NCI-H146 treated with DMSO at 0.1 percent for 48 hours (cell line): Measurements from ENCODE around the gene CFAP46.
"Not testable (repeated sequence)": the region's sequence is repeated elsewhere in the genome, so short reads cannot be mapped to it uniquely, and the experiment has no call there.

Experiments
- DNase-seq: peaks from one replicate; lab custom pipeline; 2025; ENCODE audit not compliant: unreplicated experiment; lab: John Stamatoyannopoulos, UW

The CFAP46 gene

DNA sequence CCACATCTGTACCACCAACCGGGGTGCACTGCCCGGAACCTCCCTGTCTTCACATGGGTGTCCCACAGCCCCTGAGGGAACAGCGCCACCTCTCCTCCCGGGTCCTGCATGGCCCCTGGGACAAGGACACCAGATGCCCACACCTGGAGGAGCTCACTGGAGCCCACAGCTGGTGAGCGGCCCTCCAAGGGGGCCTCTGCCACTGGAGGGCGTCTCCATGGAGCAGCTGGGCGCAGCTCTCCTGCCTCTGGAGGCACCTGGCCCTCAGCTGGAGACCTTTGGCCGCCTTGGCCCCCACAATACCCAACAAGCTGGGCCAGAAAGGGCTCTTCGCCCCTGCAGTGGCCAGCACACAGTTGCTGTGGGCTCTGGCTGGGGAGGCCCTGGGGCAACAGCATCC is 149.2 kb downstream of the CFAP46 start:
- DNase-seq: no peak

DNA sequence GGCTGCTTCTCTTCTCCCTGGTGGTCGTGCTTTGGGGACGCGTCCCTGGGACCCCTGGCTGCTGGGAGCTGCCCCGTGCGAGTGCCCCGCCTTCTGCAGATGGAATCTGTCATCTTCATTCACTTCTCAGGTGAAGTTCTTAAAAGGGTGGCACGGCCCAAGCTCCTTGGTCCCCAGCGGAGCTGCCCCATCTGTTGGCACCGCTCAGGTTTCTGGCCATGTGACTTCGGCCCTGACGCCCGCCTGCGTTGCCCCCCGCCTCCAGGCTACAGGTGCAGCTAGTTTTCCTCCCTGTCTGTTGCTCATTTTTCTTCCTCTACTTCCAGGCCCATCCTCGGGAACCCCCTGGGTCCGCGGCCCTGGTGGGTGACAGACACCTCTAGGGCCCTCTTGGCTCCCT is 149.6 kb downstream of the CFAP46 start:
- DNase-seq: no peak

DNA sequence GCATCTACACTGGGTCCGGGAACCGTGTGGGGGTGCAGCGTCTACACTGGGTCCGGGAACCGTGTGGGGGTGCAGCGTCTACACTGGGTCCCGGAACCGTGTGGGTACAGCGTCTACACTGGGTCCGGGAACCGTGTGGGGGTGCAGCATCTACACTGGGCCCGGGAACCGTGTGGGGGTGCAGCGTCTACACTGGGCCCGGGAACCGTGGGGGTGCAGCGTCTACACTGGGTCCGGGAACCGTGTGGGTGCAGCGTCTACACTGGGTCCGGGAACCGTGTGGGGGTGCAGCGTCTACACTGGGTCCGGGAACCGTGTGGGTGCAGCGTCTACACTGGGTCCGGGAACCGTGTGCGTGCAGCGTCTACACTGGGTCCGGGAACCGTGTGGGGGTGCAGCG is 150.3 kb downstream of the CFAP46 start:
- DNase-seq: not testable (repeated sequence)

DNA sequence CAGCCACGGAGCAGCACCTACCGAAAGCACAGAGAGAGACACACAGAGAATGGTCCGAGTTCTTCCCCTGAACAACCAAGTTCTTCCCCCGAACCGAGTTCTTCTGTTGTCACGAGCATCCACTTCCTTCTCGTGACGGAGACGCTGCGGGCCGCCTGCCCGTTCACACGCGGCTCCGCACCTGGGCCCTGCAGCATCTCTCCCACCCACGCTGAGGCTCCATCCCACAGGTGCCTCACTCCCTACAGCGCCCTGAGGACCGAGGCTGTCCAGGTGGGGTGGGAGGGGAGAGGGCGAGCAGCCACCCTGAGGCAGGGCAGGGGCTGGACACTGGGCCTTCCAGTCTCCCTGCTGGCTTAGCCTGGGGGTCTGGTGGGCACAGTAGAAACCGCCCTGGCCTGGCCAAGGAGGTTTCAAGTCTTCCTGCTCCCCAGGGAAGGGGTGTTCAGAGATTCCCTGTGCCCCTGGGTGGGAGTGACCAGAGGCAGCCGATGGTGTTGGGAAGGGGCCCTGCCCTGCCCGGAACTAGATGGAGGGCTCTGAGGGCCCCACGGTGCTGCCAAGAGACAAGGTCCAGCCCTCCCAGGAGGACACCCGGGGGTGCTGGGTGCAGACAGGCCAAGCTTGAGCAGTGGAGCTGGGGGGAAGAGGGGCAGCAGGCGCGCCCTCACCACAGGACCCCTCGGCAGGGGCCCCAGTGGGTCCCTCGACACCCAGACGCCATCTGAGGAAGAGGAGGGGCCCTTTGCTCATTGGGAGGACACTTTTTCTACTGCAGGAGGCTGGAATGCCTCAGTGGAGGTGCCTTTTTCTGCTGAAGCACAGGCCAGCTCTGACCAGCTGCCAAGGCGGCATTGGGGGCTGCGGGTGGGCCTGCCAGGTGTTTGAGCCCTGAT is 151.2 kb downstream of the CFAP46 start:
- DNase-seq: no peak

DNA sequence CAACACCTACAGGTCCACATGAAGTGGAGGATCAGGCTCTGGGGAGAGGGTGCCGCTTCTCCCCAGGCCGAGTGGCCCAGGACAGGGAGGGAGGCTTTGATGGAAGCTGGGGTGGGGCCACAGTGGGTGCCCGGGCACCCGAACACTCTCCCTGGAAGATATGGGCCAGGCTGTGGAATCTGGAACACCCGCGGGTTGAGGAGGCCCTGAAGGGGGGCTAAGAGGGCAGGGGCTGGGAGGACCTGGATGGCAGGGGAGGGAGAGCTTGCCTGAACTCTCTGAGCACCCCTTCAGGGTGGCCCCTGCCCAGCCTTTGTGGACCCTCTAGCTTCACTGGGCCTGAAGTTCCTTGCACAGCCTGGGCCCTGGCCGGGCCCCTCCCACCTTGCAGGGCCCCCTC is 151.9 kb downstream of the CFAP46 start:
- no peak for DNase-seq

DNA sequence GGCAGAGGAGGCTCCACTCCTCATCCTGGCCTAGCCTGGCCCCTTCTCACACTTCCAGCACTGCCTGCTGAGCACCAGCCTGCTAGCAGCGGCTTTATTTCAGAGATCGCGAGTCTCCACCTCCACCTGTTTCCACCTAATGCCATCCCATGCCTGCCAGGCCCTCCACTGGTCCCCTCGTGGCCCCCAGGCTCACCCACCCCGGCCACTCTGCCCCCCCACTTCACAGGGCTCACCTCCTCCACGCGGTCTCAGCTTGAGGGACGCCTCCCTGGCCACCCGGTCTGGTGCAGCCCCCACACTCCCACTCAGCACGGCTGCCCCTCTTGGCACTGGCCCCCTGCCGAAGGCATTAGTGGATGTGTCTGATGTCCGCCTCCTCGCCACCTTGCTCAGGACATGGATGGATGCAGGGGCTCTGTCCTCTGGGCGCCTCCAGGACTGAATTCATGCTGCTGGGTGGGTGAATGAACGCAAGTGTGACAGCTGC is 152.7 kb downstream of the CFAP46 start:
- no peak for DNase-seq

DNA sequence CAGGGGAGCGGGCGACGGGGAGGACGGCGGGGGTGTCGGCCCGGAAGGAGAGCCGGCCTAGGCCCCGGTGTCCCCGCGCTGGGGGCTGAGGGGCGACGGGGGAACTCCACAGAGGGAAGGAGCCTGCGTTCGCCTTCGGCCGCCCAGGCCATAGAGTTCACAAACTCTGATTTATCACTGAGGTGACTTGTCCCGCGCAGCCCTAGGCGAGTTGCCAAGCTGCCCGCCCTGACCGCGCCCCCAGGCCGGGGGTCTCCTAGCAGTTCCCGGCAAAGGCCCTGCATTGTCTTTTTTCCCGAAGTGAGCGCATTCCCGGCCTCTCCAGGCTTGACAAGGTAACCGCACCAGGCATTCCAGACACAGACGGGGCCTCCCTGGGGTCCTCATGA is 153.5 kb downstream of the CFAP46 start:
- no peak for DNase-seq

DNA sequence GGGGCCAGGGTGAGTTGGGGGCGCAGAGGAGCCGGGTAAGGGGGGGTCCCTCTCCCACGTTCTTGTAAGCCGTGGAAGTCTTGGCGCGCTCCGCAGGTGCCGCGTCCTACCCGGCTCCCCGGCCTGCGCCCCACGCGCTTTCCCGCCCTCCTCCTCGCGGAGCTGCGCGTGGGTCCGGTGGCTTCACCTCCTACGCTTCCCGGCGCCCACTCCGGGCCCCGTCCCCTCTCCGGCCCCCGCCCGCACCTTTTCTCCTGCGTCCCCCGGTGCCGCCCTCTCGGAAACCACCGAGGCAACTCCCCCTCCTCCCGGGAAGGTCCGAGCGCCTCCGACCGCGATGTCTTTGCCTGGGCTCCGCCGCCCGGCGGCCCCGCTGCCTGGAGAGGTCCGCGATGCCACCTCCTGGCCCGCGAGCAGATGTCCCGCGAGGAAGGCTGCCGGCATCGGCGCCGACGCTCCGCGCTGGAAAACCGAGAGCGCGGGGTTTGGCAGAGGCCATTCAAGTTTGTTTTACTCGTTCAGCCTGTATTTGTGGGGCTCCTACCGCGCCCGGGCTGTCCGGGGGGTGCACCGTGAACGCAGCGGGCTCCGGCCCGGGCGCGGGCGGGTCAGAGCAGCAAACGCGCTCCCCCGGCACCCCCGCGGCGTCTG is 154.1 kb downstream of the CFAP46 start:
- DNase-seq: no peak

DNA sequence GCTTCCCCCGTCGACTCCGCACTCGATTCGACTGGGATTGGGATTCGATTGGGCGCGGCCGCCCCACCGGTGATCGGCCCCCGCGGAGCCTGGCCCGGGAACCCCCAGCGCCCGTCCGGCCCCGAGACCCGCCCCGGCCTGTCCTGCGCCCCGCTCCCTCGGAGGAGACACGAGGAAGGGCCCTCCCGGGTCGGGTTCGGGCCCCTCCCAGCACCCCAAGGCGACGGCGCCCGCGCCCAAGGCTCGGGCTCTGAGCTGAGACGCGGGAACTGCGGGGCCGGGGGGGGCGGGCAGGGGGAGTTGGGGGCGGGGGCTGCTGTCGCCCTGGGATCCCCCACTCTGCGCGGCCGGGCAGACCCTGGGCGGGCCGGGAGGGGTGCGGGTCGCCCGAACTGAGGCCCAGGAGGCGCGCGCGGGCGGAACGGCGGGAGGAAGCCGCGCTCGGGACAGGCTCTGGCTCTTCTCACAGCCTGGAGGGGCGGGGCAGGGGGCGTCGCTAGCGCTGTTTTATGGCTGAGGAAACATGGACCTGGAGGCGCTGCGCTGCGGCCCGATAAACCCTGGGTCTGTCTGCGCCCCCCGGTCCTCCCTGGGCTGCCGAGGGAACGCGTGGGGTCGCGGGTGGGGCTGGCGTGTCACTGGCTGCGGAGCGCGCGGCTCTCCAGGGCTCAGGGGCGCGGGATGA is 154.7 kb downstream of the CFAP46 start:
- DNase-seq: no peak

DNA sequence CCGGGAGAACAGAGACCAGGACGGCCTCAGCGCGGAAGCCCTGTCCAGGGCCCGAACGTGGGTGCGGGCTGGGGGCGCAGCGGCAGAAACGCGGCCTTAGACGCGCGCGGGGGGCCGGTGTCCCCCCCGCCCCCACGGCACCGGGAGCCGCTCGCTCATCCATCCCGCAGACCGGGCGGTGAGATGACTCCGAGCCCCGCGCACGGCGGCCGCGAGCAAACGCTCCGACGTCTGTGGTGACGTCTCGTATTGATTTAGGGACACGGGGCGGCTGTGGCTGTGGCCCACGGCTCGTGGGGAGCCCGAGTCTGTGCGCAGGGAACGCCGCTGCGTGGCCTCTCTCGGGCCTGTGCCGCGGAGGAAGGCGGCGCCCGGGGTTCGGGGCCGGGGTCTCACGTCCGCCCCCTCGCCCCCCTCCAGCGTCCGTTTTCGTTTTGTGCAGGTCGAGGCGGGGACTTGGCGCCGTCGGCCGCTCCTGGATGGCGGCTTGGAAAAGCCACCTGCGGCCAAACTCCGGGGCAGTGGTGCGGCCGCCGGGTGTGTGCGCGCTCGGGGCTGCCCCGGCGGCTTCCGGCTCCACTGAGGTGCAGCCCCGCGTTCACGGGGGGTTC is 155.4 kb downstream of the CFAP46 start:
- DNase-seq: no peak

DNA sequence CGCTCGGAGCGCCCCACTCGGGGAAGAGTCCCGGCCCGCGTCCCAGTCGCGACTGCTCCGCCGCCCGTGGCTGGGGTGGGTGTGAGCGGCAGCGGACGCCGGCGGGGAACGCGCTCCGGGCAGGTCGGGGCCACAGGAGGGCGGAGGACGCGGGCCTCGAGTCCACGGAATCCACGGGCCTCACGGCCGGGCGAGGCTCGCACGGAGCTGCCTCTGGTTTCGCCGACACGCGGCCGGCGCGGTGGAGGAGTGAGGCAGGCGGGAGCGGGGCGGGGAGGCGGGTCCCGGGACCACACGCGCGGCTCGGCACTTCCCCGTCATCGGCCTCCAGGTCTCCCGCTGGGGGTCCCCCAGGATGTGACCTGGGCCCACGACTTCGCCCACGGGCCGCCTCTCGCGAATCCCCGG is 155.9 kb downstream of the CFAP46 start:
- DNase-seq: no peak

DNA sequence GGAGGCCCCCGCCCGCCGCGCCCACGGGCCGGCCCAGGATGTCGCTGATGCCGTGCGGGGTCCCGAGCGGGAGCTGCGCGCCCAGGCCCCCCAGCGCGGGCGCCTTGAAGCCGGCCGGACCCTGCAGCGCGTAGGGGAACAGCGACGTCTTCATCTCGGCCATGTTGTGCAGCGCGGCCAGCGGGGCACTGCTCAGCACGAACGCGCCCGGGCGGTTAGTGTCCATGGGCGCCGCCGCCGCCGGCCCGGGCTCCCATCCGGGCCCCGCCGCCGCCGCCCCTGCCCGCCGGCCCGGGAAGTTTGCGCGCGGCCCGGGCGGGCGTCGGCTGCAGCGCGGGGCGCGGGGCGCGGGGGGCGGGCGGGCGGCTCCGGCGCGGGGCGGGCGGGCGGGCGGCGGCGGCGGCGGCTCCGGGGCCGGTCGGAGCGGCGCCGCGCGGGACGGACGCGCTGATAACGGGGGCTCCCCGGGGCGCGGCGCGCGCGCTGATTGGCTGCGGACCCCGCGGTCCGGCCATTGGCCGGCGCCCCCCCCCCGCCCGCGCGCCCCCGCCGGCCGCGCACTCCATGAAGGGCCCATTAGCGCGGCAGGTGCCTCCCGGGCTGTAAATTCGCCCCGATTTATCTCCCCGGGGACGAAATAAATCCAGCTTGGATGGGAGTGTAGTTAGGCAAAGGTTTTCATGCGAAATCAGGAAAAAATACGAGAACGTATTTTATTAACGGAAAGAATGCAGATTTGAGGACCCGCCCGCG is 156.5 kb downstream of the CFAP46 start, which contains the start of gene NKX6-2:
Gene NKX6-2 (minus strand): TSS at position 425 of the 753 bp plus-strand sequence. CDS start 199 bp downstream, at position 226.
- DNase-seq: no peak

DNA sequence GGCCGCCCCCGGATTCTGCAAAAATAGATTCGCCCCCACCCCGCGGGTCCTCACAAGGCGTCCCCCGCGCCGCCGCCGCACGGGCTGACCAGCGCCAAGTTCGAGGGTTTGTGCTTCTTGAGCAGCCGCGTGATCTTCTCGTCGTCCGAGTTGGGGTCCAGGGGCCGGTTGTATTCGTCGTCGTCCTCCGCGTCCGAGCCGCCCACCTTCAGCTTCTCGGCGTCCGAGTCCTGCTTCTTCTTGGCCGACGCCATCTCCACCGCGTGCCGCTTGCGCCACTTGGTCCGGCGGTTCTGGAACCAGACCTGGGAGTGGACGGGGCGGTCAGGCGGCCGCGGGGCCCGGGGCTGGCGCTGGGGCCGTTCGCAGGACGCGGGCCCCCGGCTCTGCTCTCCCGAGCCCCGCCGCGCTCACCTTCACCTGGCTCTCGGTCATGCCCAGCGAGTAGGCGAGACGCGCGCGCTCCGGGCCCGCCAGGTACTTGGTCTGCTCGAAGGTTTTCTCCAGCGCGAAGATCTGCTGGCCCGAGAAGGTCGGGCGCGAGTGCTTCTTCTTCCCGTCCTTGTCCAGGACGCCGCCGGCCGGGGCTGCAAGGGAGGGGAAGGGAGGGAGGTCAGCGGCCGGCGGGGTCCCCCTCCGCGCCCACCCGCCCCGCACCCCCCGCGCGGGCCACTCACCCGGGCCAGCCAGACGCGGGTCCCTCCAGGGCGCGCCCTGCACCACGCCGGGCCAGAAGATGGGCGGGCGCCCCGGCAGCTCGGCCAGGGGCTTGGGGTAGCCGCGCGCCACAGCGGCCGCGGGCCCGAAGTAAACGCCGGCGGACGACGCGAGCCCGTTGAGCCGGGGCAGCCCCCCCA is 157.3 kb downstream of the CFAP46 start:
- no peak for DNase-seq

DNA sequence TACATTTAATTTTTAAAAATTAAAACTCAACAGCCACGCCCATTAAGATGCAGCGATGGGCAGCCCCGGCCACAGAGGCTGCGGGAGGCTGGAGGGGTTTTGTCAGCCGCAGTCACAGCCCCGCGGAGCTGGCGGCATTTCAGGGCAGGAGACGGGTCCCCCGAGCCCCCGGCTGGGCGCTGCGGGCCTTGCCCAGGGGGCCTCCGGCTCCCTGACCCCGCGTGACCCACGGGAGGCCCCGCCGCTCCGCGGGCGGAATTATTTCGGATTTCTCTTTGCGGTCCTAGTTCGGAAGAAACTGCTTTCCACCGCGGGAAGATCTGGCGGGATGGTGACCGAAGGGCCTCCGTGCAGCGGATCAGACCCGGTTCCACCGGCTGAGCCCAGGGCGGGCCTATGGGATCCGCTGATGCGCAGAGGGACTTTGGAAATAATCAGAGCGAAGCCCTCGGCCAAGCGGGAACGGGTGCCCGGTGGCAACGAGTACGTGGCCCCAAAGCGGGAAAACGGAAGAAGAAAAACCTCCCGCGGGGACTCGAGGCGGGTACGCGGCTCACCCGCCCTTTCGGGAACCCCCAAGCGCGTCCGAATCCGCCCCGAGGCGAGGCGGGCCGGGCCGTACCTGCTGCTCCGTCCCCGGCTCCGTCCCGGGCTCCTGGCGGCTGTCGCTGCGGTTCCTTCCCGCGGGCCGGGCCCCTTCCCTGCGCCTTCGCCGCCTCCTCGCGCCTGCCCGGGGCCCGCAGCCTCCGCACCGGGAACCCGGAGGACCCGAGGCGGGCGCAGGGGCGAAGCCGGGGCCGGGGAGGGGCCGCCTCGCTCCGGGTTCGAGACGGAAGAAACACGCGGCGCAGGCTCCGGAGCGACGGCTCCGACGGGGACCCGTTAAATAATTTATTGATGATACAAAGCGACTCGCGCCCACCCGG is 158.2 kb downstream of the CFAP46 start:
- DNase-seq: no peak

DNA sequence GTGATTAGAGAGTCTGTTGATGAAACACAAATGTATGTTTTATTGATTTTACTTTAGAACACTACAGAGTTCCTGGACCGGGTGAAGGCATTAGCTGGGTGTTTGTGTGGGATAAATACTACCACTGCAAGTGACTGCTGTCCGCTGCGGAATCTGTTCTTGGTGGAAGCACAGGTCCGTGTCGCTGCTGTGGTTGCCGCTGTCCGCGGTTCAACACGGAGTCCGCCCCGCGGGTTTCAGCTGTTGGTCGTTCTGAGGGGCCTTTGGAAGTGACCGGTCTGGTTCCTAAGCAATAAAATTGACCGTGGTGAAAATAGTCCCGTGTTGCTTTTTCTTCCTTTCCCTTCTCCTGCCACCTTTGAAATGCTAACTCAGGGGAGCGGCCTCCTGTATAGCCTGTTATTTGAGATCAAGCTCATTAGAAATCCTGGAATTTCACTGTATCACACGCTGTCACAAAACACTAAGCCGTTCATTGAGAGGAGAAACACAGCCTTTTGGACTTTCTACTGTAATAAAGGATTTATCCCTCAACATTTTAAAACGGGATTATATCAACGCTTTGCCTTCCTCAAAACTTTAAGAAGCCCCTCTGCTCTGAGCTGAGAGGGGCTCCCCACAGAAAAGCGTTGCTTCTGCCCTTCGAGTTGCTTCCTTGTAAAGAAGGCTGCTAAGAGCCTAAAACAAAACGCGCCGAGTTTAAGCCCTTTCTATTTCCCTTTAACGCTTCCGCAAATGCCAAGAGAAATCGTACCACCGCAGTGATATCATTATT is 159.0 kb downstream of the CFAP46 start:
- DNase-seq: no peak

DNA sequence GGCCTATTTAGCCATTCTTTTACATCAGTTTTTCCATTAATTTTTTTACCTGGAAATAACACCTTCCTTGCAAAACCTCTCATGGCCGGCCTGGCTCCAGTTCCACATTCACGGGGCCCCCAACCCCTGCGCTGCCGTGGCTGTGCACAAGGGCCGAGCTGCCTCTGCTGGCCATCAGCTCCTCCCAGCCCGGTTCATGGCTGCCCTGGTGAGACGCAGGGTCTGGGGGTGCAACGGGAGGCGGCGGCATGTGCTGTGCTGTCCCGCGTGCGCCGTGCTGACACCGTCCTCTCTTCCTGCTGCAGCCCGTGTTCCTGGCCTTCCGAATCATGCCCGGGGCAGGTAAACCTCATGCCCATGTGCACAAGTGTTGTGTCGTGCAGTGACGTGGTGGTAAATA is 160.8 kb downstream of the CFAP46 start:
- DNase-seq: no peak

DNA sequence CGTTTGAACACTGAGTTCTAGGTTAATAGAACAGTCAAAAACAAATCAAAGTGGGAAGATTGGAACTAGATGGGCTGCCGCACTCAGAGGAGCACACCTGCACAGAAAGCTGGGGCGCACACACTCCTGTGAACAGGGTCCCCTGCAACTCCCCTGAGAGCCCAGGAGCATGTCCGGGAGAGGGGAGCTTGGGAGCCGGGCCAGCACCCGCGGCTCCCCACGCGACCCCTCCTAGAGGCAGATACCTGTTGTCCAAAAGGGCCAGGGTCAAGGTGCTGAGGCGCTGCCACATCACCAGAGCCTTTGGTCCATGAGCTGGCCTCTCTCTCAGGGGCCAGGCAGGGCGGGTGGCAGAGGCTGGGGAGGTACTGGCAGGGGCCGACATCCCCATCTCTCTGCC is 162.0 kb downstream of the CFAP46 start:
- DNase-seq: no peak
